Raji (cell line): ENCODE results near the gene SH3GLB2.

Experiments used
- POLR2A ChIP-seq: IDR thresholded peaks from 2 replicates; pipeline ENCODE4 v1.6.1; 2011; ENCODE audit warnings: low read depth, low read length, control low read depth; ENCODE audit not compliant: insufficient read depth

The SH3GLB2 gene

GRCh38 chr9:129033216-129033615 is 5.1 kb upstream of the SH3GLB2 start:
- TF ChIP-seq POLR2A, result no peak

DNA sequence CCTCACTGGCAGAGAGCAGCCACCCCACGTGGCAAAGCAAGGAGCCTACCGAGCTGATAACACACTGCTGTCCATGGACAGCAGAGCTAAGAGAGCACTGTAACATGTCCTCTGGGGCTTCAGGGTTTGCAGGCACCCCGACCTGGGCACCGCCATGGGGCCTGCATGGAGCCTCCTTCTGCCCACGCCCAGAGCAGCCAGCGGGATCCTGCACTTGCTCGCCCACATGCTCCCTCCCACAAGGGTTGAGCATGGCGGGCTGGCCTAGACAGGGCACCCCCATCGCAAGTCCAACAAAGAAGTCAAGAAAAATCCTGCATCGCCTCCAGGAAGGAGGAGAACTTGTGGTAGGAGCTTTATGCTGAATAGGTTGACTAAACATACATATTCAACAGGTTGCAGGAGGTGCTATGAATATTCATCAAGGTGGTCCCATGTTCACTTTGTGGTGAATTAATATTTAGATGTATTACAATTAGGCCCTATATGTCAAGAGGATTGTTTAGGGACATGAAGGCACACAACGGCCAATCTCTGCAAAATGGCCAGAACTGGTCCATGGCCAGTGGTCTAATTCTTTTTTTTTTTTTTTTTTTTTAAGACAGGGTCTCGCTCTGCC is 4.5 kb upstream of the SH3GLB2 start:
- TF ChIP-seq POLR2A, result no peak

DNA sequence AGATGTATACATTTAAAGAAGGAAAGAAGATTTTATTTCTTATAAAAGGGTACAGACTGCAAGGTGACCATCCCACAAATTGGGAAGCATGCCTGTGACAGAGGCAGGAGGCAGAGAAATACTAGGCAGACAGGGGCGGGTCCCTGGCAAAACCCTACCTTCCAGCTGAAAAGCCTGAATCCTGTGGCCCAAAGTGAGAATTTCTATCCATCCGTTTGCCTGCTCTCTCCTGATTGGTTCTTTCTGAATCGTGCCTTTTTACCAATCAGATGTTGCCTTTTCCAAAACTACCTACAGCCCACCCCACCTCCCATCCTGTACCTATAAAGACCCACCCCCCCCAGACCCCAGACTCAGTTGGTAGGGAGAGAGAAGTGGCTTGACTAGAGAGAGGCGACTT is 3.4 kb upstream of the SH3GLB2 start:
- no peak for TF ChIP-seq POLR2A

GRCh38 chr9:129030191-129030590 is 2.1 kb upstream of the SH3GLB2 start:
- no peak for TF ChIP-seq POLR2A

DNA sequence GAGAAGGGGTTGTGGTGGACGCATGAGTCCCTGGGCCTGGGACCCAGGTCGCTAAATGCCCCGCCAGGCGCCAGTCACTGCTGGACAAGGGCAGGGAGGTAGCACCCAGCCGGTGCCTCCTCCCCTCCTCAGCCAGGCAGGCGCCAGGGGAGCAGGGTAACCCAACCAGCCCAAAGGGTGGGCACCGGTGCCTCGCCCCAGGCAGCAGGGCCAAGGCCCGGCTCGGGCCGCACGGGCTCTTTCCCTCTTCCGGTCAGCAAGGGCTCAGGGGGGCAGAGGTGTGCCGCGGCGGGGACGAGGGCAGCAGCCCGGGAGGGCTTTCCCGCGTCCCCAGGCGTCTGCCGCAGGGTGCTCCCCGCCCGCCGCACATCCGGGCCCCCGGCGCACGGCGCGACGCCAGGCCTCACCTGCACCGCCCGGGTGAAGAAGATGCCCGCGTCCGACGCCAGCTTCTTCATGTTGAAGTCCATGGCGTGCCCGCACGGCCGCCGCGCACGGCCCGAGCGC is 393 bp downstream of the SH3GLB2 start:
- no peak for TF ChIP-seq POLR2A

DNA sequence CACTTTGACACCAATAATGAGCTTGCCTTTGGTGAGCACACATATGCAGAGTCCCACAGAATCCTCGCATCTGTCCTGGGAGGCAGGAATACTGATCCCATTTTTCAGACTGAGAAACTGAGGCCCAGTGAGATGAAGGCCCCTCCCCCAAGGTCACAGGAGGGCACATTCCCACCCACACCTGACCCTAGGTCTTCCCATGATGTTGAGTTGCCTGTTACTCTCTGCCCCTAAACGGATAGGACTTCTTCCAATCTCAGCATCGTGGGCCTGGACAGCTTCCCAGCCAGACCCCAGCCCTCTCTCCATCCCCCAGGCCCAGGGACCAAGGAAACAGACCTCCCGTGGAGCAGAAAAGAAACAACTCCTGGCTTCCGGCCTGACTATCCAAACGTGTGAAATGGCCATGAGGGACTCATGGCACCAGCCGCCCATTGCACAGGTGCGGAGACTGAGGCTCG is 877 bp downstream of the SH3GLB2 start:
- TF ChIP-seq POLR2A, result no peak

DNA sequence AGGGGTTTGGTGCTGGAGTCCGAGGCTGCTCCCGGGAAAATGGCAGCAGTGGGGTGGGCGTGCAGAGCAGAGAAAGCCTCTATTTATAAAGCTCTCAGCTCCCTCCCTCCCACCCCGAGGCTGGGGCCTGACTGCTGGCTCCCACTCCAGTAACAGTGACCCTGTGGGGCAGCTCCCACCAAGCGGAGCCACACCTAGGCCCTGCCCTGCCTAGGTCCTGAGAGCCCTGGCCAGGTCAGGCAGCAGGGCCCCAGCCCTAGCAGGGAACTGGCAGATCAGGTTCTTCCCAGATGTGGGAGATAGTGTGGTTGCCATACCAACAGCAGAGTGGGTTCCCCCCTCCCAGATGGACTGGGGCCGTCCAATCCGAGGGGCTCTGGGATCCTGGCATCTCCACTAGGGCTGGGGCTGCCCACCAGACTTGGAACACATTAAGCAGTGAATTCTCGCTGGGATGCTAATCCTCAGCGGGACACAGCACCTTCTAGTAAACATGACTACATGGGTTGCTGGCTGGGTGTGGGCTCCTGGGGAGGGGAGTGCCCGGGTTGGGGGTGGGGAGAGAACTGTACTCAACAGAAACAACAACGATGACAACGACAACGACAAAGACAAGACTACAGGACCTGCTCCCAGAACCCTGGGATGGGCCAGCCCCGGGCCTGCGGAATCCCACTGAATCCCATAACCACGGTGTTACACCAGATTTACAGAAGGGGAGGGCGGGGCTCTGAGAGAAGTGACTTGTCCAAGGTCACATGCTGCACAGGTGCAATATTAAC is 1.5 kb downstream of the SH3GLB2 start:
- TF ChIP-seq POLR2A, result no peak

DNA sequence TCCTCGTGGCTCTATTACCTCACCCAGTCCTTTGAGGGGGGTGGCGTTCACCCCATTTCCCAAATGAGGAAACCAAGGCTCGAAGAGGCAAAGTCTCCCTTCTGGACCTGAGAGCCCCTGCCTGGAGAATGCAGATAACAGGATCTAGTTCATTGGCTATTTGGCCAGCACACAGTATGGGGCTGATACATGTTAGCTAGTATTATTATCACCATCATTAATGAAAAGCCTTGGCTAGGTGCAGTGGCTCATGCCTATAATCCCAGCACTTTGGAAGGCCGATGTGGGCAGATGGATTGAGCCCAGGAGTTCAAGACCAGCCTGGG is 4.3 kb downstream of the SH3GLB2 start:
- TF ChIP-seq POLR2A, result no peak

DNA sequence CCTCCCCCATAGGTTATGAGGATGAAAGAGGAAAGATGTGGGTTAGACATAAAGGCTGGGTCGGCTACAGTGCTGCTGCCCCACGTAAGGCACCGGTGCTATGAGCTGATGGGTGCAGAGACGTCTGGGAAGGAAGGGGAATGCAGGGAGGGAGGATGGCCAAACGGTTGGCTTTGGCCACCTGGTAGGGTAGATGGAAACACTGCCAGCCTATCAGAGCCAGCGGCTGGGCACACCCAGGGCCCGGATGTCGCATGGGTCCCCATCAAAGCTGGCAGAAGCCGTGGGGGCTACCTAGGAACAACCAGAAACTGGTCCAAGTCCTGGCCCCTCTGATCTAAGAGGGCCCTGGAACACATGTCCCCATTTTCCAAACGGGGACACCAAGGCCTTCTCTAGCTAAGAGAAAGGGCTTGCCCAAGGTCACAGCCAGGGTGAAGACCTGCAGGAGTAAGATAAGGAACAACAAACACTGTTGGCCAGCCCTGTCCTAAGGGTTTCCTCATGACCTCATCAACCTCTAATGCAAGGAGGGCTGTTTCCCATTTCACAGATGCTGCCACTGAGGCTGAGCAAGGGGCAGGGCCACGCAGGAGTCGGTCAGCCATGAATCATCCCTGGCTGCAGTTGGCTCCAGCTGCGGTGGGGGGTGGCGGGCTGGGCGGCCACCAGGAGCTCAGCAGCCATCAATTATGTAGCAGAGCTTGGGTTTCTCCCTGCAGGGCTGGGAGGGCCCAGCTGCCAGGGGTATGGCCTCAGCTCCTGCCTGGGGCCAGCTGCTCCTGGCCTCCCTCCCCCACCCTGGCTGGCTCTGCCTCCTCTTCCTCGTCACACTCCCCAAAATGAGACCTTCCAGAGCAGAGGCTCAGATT is 4.9 kb downstream of the SH3GLB2 start:
- TF ChIP-seq POLR2A, result no peak

DNA sequence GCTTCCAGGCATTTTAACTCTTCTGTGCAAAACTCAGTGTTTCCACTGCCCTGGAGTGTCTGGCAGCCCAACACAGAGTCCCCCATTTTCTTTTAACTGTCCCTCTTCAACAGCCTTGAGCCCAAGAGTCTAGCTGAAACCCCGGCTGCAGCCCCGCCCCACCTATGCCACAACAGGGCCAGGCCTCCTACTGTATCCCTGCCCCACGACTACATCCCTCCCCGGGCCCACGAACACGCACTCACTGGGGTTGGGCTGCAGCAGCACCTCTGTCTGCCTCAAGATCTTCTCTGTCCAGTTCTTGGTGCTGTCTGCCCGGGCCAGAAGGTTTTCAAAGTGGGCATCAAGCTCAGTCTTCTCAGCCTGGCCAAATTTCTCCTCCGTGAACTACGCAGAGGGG is 6.1 kb downstream of the SH3GLB2 start:
- TF ChIP-seq POLR2A, result no peak

DNA sequence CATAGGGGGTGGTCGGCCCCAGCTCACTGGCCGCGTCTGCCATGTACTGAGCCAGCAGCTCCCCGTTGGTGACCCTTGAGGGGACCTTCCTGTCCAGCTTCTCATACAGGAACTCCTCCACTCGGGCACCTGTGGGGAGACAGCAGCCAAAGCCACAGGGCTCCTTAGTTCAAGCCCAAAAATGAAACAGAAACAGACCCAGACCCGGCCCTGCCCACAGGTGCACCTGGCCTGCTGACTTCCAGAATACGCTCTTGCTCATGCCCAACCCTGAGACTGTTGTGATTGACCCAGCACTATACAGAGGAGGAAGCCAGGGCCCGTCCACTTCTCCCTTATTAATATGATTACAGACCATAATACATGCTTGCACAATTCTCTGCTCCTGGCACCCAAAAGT is 7.0 kb downstream of the SH3GLB2 start:
- no peak for TF ChIP-seq POLR2A

DNA sequence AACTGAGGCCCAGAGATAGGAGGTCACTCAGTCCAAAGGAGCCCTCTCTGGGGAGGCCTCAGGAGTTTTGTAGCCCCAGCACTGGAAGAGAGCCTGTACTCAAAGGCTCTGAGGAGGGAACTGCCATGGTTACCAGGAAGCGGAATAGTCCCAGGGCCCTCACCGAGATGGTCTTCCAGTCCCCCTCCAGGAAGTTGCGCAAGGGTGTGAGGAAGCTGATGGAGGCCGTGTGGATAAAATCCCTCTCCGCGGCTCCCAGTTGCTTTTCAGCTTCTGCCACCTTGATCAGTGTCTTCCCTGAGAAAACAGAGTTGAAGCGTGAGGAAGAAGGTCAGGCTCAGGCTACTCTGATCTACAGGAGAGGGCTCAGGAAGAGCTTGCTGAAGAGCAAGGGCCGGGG is 13.5 kb downstream of the SH3GLB2 start:
- TF ChIP-seq POLR2A, result no peak

- TF ChIP-seq POLR2A, result no peak
These were observed 14.0 kb downstream of the SH3GLB2 start for GRCh38 chr9:129014124-129014523.

GRCh38 chr9:129013674-129014073 is 14.5 kb downstream of the SH3GLB2 start:
- TF ChIP-seq POLR2A, result no peak

DNA sequence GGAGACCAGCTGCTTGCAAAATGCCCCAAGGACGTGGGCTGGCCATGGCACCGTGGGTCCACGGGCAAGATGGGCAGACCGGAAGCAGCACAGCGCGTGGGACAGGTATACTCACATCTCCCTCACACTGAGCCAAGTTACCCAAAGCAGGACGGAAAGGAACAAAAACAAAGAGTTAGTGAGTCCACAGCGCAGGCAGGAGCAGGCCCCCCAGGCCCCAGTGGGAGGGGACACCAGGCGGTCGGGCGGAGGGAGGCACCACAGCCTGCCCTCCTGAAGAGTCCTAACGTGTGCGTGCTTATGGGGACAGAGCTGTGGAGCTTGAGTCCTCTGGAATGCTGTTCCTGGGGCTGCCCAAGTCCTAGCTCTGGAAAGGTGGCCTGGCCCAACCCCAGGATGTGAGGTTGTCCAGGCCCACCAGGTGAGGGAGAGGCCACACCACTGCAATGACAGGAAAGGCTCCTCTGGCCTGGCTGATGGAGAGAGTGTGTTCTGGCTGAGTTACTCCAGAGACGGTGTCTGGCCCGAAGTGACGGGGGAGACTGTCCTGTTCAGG is 15.2 kb downstream of the SH3GLB2 start:
- no peak for TF ChIP-seq POLR2A

- TF ChIP-seq POLR2A, result no peak
These were observed 15.8 kb downstream of the SH3GLB2 start for GRCh38 chr9:129012343-129012742.

DNA sequence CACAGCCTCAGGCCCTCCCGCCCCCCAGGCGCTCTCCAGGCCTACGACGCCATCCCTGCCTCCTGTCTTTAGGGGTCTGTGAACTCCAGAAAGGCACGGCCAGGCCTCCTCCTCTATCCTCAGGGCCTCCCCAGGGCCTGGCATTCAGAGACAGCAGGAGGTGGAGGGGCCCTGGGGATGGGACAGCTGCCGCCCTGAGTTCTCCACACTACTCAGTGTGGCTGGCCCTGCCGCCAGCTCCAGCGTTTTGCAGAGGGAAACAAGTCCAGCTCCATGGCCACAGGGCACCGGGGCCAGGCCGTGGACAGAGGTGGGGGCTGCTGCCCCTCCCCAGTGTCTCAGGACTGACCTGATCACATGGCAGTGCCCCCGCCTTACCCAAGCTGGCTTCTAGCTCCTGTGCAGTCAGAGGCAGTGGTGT is 16.4 kb downstream of the SH3GLB2 start:
- no peak for TF ChIP-seq POLR2A
